ENCODE measurements around the gene ARSG.

DNA sequence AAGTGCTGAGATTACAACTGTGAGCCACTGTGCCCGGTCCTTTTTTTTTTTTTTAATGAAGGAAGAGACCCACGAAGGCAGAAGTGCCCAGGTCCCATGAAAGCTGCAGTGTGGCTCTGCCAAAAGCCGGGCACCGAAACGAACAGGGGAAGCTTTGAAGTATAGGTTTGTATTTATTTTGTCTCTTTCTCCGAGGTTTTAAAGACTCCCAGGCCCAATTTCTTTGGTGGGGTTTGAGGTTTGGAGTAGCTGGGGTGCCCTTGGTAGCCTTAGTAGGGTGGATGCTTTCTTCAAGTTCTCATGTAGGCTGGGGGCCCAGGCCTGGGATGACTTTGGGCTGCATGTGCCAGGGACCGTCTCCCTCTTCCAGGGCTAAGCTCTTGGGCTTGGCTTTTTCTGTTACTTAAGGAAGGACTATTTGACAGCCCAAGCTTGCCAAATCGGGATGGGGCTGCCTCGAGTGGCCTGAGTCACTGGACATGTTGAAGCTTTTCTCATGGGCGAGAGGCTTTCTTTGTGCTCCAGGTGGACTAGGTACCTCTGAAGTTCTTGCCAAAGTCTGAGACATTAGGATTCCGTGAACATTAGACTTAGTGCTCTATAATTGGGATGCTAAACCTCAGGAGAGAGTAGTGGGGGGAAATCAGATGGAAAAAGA, 99.7 kb downstream of the ARSG start:
- TF ChIP-seq, protein P1, sequence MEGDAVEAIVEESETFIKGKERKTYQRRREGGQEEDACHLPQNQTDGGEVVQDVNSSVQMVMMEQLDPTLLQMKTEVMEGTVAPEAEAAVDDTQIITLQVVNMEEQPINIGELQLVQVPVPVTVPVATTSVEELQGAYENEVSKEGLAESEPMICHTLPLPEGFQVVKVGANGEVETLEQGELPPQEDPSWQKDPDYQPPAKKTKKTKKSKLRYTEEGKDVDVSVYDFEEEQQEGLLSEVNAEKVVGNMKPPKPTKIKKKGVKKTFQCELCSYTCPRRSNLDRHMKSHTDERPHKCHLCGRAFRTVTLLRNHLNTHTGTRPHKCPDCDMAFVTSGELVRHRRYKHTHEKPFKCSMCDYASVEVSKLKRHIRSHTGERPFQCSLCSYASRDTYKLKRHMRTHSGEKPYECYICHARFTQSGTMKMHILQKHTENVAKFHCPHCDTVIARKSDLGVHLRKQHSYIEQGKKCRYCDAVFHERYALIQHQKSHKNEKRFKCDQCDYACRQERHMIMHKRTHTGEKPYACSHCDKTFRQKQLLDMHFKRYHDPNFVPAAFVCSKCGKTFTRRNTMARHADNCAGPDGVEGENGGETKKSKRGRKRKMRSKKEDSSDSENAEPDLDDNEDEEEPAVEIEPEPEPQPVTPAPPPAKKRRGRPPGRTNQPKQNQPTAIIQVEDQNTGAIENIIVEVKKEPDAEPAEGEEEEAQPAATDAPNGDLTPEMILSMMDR (IDR thresholded peaks at IDR 0.05; ENCODE audit: control extremely low read depth in 1 of 3, insufficient read depth in 1 of 3, low read depth in 1 of 3, low read length in 3 of 3), result no peak
- TF ChIP-seq POLR2A (IDR thresholded peaks at IDR 0.05; ENCODE audit: control extremely low read depth in 1 of 2, low read depth in 2 of 2, low read length in 2 of 2) (no peak), HDAC6 (IDR thresholded peaks at IDR 0.05; ENCODE audit: low read depth, low read length) (no peak), RAD21 (IDR thresholded peaks at IDR 0.05 in 1 of 2, conservative IDR thresholded peaks at IDR 0.05 in 1 of 2; ENCODE audit: low read depth in 2 of 2, low read length in 2 of 2) (no peak), RFX5 (IDR thresholded peaks at IDR 0.05; ENCODE audit: borderline replicate concordance, low read depth, low read length) (no peak), POLR2AphosphoS5 (IDR thresholded peaks at IDR 0.05; ENCODE audit: low read depth, low read length) (no peak), TAF1 (IDR thresholded peaks at IDR 0.05; ENCODE audit: low read depth, low read length) (no peak), CBX5 (IDR thresholded peaks at IDR 0.05; ENCODE audit: low read depth, low read length) (no peak)

Measured in H1 (cell line).